ENCODE data around the gene USP47.

The USP47 gene

DNA sequence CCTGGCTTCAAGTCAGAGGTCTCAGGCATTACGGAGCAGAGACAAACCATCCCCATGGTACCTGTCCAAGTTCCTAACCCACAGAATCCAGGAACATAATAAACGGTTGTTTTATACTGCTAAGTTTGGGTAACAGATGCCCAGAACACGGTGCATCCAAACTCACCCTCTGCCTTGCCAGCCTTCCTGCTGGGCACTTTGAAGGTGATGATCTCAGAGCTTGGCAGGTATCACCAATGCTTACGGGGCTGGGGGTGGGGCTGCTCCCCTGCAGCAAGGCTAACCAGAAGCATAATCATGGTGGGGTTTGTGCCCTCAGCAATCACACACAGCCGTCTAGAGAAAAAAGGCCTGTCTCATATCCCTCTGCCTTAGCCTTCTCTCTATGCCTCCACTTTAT, 139.6 kb downstream of the USP47 start:
- H3K9me3 ChIP-seq (ENCODE audit: control insufficient read depth, low read length): no peaks in the 10 kb centered on the region
- H3K27ac ChIP-seq: peak overlapping the region; percentile 95
- no peak overlapping the region for H3K4me3 ChIP-seq (ENCODE audit: low read depth, low read length)
- H3K4me2 ChIP-seq (ENCODE audit: low read length): no peak overlapping the region
- peaks cover 21% of the 10 kb centered on the region for H3K4me1 ChIP-seq
- H2AFZ ChIP-seq: no peak overlapping the region
- no peaks in the 10 kb centered on the region for H3K36me3 ChIP-seq (ENCODE audit: control insufficient read depth, insufficient read depth, low read length)
- TF ChIP-seq, protein P1, sequence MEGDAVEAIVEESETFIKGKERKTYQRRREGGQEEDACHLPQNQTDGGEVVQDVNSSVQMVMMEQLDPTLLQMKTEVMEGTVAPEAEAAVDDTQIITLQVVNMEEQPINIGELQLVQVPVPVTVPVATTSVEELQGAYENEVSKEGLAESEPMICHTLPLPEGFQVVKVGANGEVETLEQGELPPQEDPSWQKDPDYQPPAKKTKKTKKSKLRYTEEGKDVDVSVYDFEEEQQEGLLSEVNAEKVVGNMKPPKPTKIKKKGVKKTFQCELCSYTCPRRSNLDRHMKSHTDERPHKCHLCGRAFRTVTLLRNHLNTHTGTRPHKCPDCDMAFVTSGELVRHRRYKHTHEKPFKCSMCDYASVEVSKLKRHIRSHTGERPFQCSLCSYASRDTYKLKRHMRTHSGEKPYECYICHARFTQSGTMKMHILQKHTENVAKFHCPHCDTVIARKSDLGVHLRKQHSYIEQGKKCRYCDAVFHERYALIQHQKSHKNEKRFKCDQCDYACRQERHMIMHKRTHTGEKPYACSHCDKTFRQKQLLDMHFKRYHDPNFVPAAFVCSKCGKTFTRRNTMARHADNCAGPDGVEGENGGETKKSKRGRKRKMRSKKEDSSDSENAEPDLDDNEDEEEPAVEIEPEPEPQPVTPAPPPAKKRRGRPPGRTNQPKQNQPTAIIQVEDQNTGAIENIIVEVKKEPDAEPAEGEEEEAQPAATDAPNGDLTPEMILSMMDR (IDR thresholded peaks at IDR 0.05): no peak
- no peaks in the 10 kb centered on the region for H3K79me2 ChIP-seq
- no peak overlapping the region for H3K9ac ChIP-seq
- no peaks in the 10 kb centered on the region for H3K27me3 ChIP-seq (ENCODE audit: control insufficient read depth, insufficient read depth, low read length)

DNA sequence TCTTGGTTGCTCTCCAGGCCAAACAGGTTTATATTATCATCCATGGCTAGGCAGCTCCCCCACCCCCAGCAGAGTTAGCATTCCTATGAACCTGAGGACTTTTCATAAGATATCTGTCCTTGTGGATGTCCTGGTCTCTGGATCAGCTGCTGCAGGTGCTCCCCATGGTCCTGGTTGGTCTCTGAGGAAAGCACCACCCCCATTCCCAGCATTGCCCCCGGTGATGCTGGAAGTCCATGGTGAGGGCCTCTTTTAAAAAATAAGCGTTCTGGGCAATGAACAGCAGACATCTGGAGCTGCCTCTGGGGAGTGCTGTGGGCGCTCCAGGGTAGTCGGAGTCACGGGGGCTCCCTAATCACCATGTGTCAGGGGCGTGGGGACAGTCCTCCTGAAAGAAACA, 140.1 kb downstream of the USP47 start:
- Histone ChIP-seq H3K36me3 (ENCODE audit: control insufficient read depth, insufficient read depth, low read length) (no peaks in the 10 kb centered on the region), H3K4me2 (ENCODE audit: low read length) (no peak overlapping the region), H3K4me3 (ENCODE audit: low read depth, low read length) (no peak overlapping the region), H2AFZ (no peak overlapping the region), H3K9me3 (ENCODE audit: control insufficient read depth, low read length) (no peaks in the 10 kb centered on the region), H3K9ac (no peak overlapping the region), H3K4me1 (peaks cover 21% of the 10 kb centered on the region), H3K27ac (no peak overlapping the region), H3K79me2 (no peaks in the 10 kb centered on the region), H3K27me3 (ENCODE audit: control insufficient read depth, insufficient read depth, low read length) (no peaks in the 10 kb centered on the region)
- TF ChIP-seq, protein P1 (IDR thresholded peaks at IDR 0.05): no peak

DNA sequence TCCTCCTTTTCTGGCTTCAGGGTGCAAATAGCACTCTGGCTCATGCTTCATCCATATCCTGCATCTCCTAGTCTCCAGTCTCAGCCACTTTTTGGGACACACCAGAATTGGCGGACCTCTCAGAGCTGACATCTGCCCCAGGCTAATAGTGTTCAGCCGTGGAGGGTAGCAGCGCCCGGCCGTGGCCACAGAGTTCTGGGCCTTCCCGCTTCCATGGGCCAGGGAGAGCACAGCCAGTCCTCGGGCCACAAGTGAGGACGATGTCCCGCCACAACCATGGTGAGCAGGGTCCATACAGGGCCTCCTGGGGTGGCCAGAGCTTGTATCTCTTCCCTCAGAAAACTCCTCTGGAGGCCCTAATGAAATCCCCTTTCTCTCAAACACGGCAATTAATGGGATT, 140.7 kb downstream of the USP47 start:
- TF ChIP-seq, protein P1 (IDR thresholded peaks at IDR 0.05): no peak
- Histone ChIP-seq H3K36me3 (ENCODE audit: control insufficient read depth, insufficient read depth, low read length) (no peaks in the 10 kb centered on the region), H3K27ac (no peak overlapping the region), H3K4me2 (ENCODE audit: low read length) (no peak overlapping the region), H2AFZ (no peak overlapping the region), H3K27me3 (ENCODE audit: control insufficient read depth, insufficient read depth, low read length) (no peaks in the 10 kb centered on the region), H3K79me2 (no peaks in the 10 kb centered on the region), H3K4me1 (peaks cover 20% of the 10 kb centered on the region), H3K9me3 (ENCODE audit: control insufficient read depth, low read length) (no peaks in the 10 kb centered on the region), H3K4me3 (ENCODE audit: low read depth, low read length) (no peak overlapping the region), H3K9ac (no peak overlapping the region)

DNA sequence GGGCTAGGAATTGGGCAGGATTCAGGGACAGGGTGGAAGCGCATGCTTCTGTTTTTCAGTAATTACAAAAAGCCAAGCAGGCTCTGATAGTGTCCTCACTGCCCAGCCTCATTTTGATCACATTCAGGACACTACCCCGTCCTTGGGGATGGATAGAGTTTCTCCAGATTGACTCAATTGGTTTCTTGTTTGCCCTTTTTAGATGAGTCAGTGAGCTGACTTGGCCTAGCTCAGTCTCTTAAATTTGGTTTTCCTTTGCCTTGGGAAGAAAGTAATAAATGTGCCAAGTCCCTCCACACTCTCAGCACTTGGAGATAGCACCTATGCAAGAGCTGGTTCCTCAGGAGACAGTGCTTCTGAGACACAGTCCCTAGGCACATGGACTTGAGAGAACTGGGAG, 141.2 kb downstream of the USP47 start:
- no peaks in the 10 kb centered on the region for H3K36me3 ChIP-seq (ENCODE audit: control insufficient read depth, insufficient read depth, low read length)
- H3K4me2 ChIP-seq (ENCODE audit: low read length): no peak overlapping the region
- no peaks in the 10 kb centered on the region for H3K9me3 ChIP-seq (ENCODE audit: control insufficient read depth, low read length)
- H3K9ac ChIP-seq: no peak overlapping the region
- H3K27ac ChIP-seq: no peak overlapping the region
- no peaks in the 10 kb centered on the region for H3K79me2 ChIP-seq
- no peak overlapping the region for H3K4me3 ChIP-seq (ENCODE audit: low read depth, low read length)
- H3K27me3 ChIP-seq (ENCODE audit: control insufficient read depth, insufficient read depth, low read length): no peaks in the 10 kb centered on the region
- TF ChIP-seq, protein P1 (IDR thresholded peaks at IDR 0.05): no peak
- no peak overlapping the region for H2AFZ ChIP-seq
- H3K4me1 ChIP-seq: peaks cover 17% of the 10 kb centered on the region

DNA sequence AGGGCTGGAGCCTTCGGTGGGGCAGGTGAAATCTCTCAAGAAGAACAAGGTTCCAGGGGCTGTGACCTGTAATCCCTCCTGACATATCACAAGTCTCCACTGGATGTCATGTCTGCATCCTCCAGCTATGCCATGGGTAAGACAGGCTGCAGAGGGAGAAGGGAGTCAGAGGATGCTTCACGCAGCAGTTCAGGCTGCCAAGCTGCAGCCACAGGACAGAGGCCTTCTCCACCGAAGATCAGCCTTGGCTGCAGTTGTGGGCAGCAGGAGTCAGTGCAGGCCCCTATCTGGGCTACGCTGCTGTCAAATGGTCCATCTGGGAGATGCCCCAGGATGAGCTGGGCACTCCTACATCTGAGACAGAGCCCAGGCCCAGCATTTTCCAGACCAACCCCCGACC, 141.7 kb downstream of the USP47 start:
- no peaks in the 10 kb centered on the region for H3K27me3 ChIP-seq (ENCODE audit: control insufficient read depth, insufficient read depth, low read length)
- no peaks in the 10 kb centered on the region for H3K79me2 ChIP-seq
- H3K9ac ChIP-seq: no peak overlapping the region
- H3K4me2 ChIP-seq (ENCODE audit: low read length): no peak overlapping the region
- no peaks in the 10 kb centered on the region for H3K36me3 ChIP-seq (ENCODE audit: control insufficient read depth, insufficient read depth, low read length)
- no peak overlapping the region for H3K4me3 ChIP-seq (ENCODE audit: low read depth, low read length)
- TF ChIP-seq, protein P1 (IDR thresholded peaks at IDR 0.05): no peak
- H3K27ac ChIP-seq: no peak overlapping the region
- H3K9me3 ChIP-seq (ENCODE audit: control insufficient read depth, low read length): no peaks in the 10 kb centered on the region
- no peak overlapping the region for H2AFZ ChIP-seq
- H3K4me1 ChIP-seq: peaks cover 17% of the 10 kb centered on the region

Data from parathyroid adenoma (tissue), 2 donors.